Pulmonary artery endothelial cell (primary cell): ENCODE results near the gene ADGRD2. TPM values are rescaled to one million over a fixed set of nuclear protein-coding genes. Genes with fewer than 3 reads are reported as not detected.

ENCODE experiments used
- DNase-seq: peaks from one replicate; pipeline ENCODE4 v3.0.0-alpha.2; 2011; ENCODE audit warnings: low read depth, low spot score
- total RNA-seq: library from RNA; depleted of rRNA; stranded (reverse); fragments of >200 nt; gene quantifications from 2 replicates; pipeline ENCODE4 v1.2.3, GENCODE V29; 2014

ADGRD2 gene
- total RNA-seq, 1 donor from 2014 or later, result not detected

DNA sequence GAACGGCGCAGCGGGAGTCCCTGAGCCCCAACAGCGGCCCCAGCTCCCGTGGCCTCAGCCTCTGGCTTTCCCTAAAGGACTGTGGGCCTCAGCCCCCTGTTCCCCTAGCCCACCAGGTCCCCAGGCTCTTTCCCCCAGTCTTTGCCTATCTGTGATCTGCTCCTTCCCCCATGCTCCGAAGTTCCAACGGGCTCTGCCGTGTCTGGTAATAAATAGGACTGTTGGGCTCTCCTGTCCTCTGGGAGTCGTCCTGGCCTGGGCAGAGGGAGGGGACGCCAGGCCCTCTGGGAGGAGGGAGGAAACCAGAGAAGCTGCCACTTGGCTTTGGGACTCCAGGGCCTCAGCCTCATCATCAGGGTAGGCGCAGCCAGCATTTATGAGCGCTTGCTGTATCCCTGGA, 28.1 kb downstream of the ADGRD2 start:
- DNase-seq, result no peak

- no peak for DNase-seq
These were observed 29.1 kb downstream of the ADGRD2 start for GRCh38 chr9:124479371-124479770.

GRCh38 chr9:124479947-124480620, 29.8 kb downstream of the ADGRD2 start:
- DNase-seq, result no peak

DNA sequence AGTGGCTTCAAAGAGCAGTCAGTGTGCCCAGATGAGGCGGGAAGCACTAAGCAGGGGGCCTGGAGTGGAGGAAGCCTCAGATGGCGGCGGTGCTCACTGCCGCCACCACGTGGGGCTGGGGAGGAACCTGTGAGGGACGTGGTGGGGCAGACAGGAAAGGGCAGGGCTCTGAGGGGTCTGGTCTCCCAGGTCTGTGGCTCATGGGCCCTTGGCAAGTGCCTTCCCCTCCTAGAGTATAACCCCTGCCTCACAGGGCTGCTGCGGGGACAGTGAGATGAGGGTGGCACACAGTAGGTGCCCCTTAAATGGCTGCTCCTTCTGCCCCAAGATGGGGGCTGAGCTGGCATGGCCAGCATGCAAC, 30.4 kb downstream of the ADGRD2 start:
- no peak for DNase-seq

GRCh38 chr9:124481115-124481514, 30.9 kb downstream of the ADGRD2 start:
- no peak for DNase-seq

- no peak for DNase-seq
These were observed 32.3 kb downstream of the ADGRD2 start for GRCh38 chr9:124482431-124483031.

GRCh38 chr9:124483481-124483880, 33.2 kb downstream of the ADGRD2 start:
- no peak for DNase-seq

DNA sequence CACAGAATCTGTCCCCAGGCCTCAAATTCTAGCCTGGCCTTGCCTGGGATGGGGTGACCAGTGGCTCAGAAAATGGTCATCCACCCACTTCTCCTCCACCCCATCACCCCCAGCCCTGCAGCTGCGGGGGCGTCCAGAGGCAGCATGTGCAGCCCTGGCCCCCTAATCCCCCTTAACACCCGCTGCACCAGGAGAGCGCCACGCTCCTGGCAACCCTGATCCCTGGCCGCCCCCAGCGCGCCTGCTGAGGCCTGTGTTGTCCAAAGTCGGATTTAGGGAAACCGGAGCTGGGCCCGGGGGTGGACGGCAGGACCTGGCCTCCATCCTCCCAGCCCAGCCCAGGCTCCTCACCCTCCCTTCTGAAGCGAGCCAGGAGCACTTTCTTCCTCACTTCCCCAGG, 35.0 kb downstream of the ADGRD2 start:
- DNase-seq, result no peak

GRCh38 chr9:124485936-124486335, 35.7 kb downstream of the ADGRD2 start:
- DNase-seq, result no peak

GRCh38 chr9:124486778-124487259, 36.6 kb downstream of the ADGRD2 start:
- no peak for DNase-seq

GRCh38 chr9:124487260-124488182, 37.3 kb downstream of the ADGRD2 start:
- no peak for DNase-seq

GRCh38 chr9:124488641-124489210, 38.5 kb downstream of the ADGRD2 start:
- no peak for DNase-seq

GRCh38 chr9:124489222-124489621, 39.0 kb downstream of the ADGRD2 start:
- DNase-seq, result no peak

- no peak for DNase-seq
These were observed 39.8 kb downstream of the ADGRD2 start for GRCh38 chr9:124490004-124490403.

DNA sequence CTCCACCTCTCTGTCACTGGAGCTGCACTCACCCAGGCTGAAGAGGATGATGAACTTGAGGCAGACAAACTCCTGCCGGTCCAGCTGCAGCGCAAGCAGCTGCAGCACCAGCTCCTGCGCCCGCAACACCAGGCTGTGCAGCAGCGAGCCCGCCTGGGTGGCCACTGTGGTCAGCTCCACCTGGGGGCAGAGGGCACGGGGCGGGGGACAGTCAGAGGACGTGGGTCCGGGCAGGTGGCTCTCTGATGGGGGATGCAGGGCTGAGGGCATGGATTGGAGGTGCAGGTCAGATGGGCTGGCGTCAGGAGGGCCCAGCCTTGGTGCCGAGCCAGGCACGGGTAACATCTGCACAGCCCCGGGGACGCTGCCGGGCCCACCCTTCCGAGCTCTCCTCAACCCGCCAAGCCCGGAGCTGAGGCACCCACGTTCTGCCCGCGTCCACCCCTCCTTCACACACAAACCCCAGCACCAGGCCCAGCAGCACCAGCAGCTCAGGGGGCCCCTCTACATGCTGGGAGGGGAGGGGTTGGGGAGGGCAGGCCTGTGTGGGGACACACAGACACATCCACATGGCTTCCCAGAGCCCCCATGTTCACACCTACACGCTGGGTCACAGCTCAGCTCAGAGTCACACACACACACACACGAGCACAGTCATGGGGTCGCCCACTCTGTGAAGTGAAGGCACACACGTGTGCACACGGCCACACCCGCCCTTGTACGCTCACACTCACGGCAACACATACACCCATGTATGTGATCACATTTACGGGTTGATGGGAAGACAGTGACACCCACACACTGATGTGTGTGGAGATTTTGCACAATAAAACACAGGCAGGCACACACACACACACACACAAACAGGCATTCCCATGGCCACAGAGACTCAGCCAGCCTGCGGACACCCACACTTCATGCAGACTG, 41.1 kb downstream of the ADGRD2 start:
- no peak for DNase-seq

GRCh38 chr9:124492818-124493217, 42.6 kb downstream of the ADGRD2 start:
- no peak for DNase-seq

DNA sequence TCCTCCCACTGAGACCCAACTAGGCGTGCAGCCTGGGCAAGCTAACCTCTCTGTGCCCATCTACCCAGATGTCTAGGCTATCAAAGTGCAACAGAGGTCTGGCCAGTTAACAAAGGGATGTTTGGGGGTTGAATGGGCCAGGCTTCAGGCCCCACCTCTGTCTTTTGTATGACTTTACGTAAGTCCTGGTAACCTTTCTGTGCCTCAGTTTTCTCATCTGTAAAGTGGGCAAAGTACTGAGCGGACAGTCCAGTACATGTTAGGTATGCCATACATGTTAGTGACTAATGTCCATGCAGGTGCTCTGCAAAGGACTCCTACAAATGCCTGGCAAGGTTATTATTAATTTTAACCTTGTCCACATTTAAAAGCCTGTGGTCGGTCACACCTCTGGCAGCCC, 43.0 kb downstream of the ADGRD2 start:
- DNase-seq, result no peak

DNA sequence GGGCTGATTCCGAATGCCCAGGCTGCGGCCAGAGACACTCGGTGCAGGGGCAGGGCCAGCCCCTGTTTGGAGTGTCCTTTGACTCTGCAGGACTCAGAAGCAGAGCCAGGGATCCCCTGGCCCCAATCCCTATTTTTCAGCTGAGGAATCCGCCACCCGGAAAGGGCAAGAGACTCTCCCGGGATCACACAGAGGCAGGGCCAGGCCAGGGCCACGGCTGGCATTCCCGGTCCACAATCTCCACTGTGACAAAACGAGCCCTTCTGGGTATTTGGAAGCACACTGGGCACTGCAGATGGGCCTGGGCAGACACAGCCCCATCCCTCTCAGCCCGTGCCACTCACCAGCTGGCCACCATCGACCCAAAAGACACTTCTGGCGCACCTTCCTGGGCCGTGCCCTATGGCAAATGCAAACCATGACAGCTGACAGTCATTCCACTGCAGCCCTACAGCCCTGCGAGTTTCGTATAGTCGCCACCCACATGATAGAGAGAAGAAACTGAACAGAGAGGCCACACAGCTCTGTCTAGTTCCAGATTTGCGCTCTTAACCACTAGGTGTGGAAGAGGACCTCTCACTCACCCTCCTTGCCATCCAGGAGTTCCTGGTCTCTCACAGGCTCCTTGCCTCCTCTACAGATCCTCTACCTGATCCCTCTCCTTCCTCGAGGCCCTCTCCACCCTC, 43.7 kb downstream of the ADGRD2 start:
- no peak for DNase-seq

DNA sequence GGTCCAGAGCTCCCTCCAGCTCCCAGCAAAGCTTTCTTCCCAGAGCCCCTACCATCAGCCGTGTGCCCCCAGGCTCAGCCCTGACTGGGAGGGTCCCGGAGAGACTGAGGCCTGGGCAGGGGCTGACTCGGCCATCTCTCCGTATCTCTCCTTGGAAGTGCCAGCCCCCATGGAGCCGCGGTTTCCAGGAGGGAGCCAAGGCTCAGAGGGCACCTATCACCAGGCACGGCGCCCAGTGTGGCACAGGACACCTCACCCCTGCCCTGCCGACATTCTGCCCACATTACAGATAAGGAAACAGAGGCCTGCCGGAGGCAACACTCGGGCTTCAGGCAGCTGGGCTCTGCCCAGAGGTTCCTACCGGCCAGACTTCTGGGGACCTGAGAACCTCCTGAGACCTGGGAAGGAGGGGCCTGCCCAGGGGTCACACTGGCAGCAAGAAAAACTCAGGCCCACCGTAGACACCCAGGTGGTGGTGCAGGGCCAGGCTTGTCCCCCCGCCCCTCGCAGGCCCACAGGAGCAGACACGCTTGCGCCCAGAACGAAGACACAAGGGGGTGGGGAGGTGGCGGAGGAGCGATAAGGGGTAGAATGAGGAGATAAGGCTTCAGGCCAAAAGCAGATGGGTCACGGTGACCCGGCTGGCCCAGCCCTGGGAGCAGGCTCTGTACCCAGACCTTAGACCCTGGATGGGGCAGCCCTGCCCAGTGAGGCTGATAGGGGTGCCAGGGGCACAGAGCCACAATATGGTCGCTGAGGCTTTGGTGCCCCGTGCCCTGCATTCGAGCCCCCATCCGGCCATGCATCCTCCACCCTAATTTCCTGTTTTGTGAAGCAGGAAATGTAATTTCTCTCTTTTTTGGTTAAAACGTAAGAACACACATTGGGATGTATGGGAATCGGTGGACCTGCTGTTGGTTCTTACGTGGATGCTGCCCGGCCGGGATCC, 45.1 kb downstream of the ADGRD2 start:
- DNase-seq, result no peak
